AG08396 (cell line): ENCODE data around the gene TAF1B.
"Not testable (repeated sequence)": the region's sequence is repeated elsewhere in the genome, so short reads cannot be mapped to it uniquely, and the experiment has no call there.

Source experiments
- DNase-seq: peaks from one replicate; pipeline ENCODE4 v3.0.0; 2012; ENCODE audit warnings: low spot score, mixed read lengths

The TAF1B gene

GRCh38 chr2:9832586-9832985, 10.7 kb upstream of the TAF1B start:
- no peak for DNase-seq

- DNase-seq: not testable (repeated sequence)
Observed at GRCh38 chr2:9835068-9835467, 8.2 kb upstream of the TAF1B start.

- no peak for DNase-seq
Observed at GRCh38 chr2:9836074-9836473, 7.2 kb upstream of the TAF1B start.

GRCh38 chr2:9836517-9836916, 6.8 kb upstream of the TAF1B start:
- DNase-seq: no peak

- DNase-seq: no peak
Observed at GRCh38 chr2:9837451-9837850, 5.8 kb upstream of the TAF1B start.

- no peak for DNase-seq
Observed at GRCh38 chr2:9838391-9838790, 4.9 kb upstream of the TAF1B start.

- no peak for DNase-seq
Observed at GRCh38 chr2:9842487-9843228, 616 bp upstream of the TAF1B start.

GRCh38 chr2:9844036-9844483, 786 bp downstream of the TAF1B start:
- no peak for DNase-seq

GRCh38 chr2:9844576-9844975, 1.3 kb downstream of the TAF1B start:
- peak; percentile 27 for DNase-seq

- DNase-seq: no peak
Observed at GRCh38 chr2:9846554-9846953, 3.3 kb downstream of the TAF1B start.

GRCh38 chr2:9847140-9847539, 3.9 kb downstream of the TAF1B start:
- DNase-seq: no peak

GRCh38 chr2:9852881-9853280, 9.6 kb downstream of the TAF1B start:
- no peak for DNase-seq

- DNase-seq: no peak
Observed at GRCh38 chr2:9857814-9858729, 14.8 kb downstream of the TAF1B start.

GRCh38 chr2:9858730-9859068, 15.4 kb downstream of the TAF1B start:
- no peak for DNase-seq

GRCh38 chr2:9860922-9861580, 17.8 kb downstream of the TAF1B start:
- DNase-seq: not testable (repeated sequence)

- no peak for DNase-seq
Observed at GRCh38 chr2:9867881-9868280, 24.6 kb downstream of the TAF1B start.

- no peak for DNase-seq
Observed at GRCh38 chr2:9873337-9873736, 30.1 kb downstream of the TAF1B start.

- no peak for DNase-seq
Observed at GRCh38 chr2:9877026-9877425, 33.8 kb downstream of the TAF1B start.

- DNase-seq: no peak
Observed at GRCh38 chr2:9877726-9878125, 34.5 kb downstream of the TAF1B start.

- no peak for DNase-seq
Observed at GRCh38 chr2:9879455-9880194, 36.4 kb downstream of the TAF1B start.

GRCh38 chr2:9883897-9884296, 40.6 kb downstream of the TAF1B start:
- DNase-seq: no peak

- no peak for DNase-seq
Observed at GRCh38 chr2:9884436-9884835, 41.2 kb downstream of the TAF1B start.
